ENCODE results near the gene SPZ1. TPM values are rescaled to one million over a fixed set of nuclear protein-coding genes. Genes with fewer than 3 reads are reported as not detected.
"Not testable (repeated sequence)": the region's sequence is repeated elsewhere in the genome, so short reads cannot be mapped to it uniquely, and the experiment has no call there.

The SPZ1 gene
- total RNA-seq, 4 donors from 2014 or later: not detected

- no peaks in the 10 kb centered on the region for H3K36me3 ChIP-seq
- no peaks in the 10 kb centered on the region for H3K4me1 ChIP-seq
- in situ Hi-C loops (cut with MboI; ENCODE audit: low pct_ligation_motif_present in 1 of 4, low pct_unique_long_range_greater_than_20kb in 1 of 4, low sequenced_read_pairs in 3 of 4): no loop called here
- intact Hi-C loops (cut with DNase I; ENCODE audit: low total_unique reads): loop anchor here (10.0 kb wide), 1 partner anchor 323 kb away; no protein-coding TSS in a partner anchor
- H3K27ac ChIP-seq: no peak overlapping the region
- 53 to 60% methylated on average over 1 of the region's 1 CpG for WGBS, 2 donors (ENCODE audit: low coverage in 1 of 2)
- no peaks in the 10 kb centered on the region for H3K27me3 ChIP-seq
- DNase-seq: no peak
- H3K9me3 ChIP-seq: no peaks in the 10 kb centered on the region
- H3K4me3 ChIP-seq: no peak overlapping the region
- no peak for TF ChIP-seq CTCF (IDR thresholded peaks at IDR 0.05)
- no peak for TF ChIP-seq POLR2A (IDR thresholded peaks at IDR 0.05)
- no peak for TF ChIP-seq POLR2AphosphoS5 (IDR thresholded peaks at IDR 0.05)
- no peak for TF ChIP-seq EP300 (IDR thresholded peaks at IDR 0.05; ENCODE audit: low read depth)
These were observed 28.4 kb downstream of the SPZ1 start for GRCh38 chr5:80348171-80348570.

- H3K9me3 ChIP-seq; H3K4me1 ChIP-seq; H3K4me3 ChIP-seq; H3K27me3 ChIP-seq; H3K27ac ChIP-seq; intact Hi-C loops (cut with DNase I; ENCODE audit: low total_unique reads); DNase-seq; H3K36me3 ChIP-seq; in situ Hi-C loops (cut with MboI; ENCODE audit: low pct_ligation_motif_present in 1 of 4, low pct_unique_long_range_greater_than_20kb in 1 of 4, low sequenced_read_pairs in 3 of 4): not testable (repeated sequence)
- WGBS, 2 donors (ENCODE audit: low coverage in 1 of 2): 94 to 100% methylated on average over 2 to 15 of the region's 15 CpGs
These were observed 31.2 kb downstream of the SPZ1 start for GRCh38 chr5:80351019-80351418.

- in situ Hi-C loops (cut with MboI; ENCODE audit: low pct_ligation_motif_present in 1 of 4, low pct_unique_long_range_greater_than_20kb in 1 of 4, low sequenced_read_pairs in 3 of 4): no loop called here
- WGBS, 2 donors (ENCODE audit: low coverage in 1 of 2): 86 to 87% methylated on average over 4 of the region's 4 CpGs
- TF ChIP-seq CTCF (IDR thresholded peaks at IDR 0.05): no peak
- no peaks in the 10 kb centered on the region for H3K27me3 ChIP-seq
- H3K36me3 ChIP-seq: no peaks in the 10 kb centered on the region
- no peak overlapping the region for H3K27ac ChIP-seq
- no peaks in the 10 kb centered on the region for H3K9me3 ChIP-seq
- H3K4me1 ChIP-seq: no peaks in the 10 kb centered on the region
- DNase-seq: no peak
- no peak overlapping the region for H3K4me3 ChIP-seq
- intact Hi-C loops (cut with DNase I; ENCODE audit: low total_unique reads): no loop called here
These were observed 35.9 kb downstream of the SPZ1 start for GRCh38 chr5:80355686-80356085.

GRCh38 chr5:80357671-80358070 is 37.9 kb downstream of the SPZ1 start:
- Histone ChIP-seq H3K27ac (no peak overlapping the region), H3K27me3 (no peaks in the 10 kb centered on the region), H3K4me3 (no peak overlapping the region), H3K36me3 (no peaks in the 10 kb centered on the region), H3K9me3 (no peaks in the 10 kb centered on the region), H3K4me1 (no peaks in the 10 kb centered on the region)
- intact Hi-C loops (cut with DNase I; ENCODE audit: low total_unique reads) (no loop called here), in situ Hi-C loops (cut with MboI; ENCODE audit: low pct_ligation_motif_present in 1 of 4, low pct_unique_long_range_greater_than_20kb in 1 of 4, low sequenced_read_pairs in 3 of 4) (no loop called here)
- no peak for DNase-seq
- TF ChIP-seq CTCF (IDR thresholded peaks at IDR 0.05) (no peak), POLR2AphosphoS5 (IDR thresholded peaks at IDR 0.05) (no peak), POLR2A (IDR thresholded peaks at IDR 0.05) (no peak), EP300 (IDR thresholded peaks at IDR 0.05; ENCODE audit: low read depth) (no peak)
- WGBS, 2 donors (ENCODE audit: low coverage in 1 of 2): 89 to 94% methylated on average over 1 of the region's 1 CpG

GRCh38 chr5:80360914-80361444 is 41.2 kb downstream of the SPZ1 start:
- H3K4me1 ChIP-seq: no peaks in the 10 kb centered on the region
- no peaks in the 10 kb centered on the region for H3K9me3 ChIP-seq
- in situ Hi-C loops (cut with MboI; ENCODE audit: low pct_ligation_motif_present in 1 of 4, low pct_unique_long_range_greater_than_20kb in 1 of 4, low sequenced_read_pairs in 3 of 4): no loop called here
- H3K27me3 ChIP-seq: no peaks in the 10 kb centered on the region
- DNase-seq: no peak
- TF ChIP-seq EP300 (IDR thresholded peaks at IDR 0.05; ENCODE audit: low read depth) (no peak), CTCF (IDR thresholded peaks at IDR 0.05) (no peak), POLR2AphosphoS5 (IDR thresholded peaks at IDR 0.05) (no peak), POLR2A (IDR thresholded peaks at IDR 0.05) (no peak)
- H3K27ac ChIP-seq: no peak overlapping the region
- intact Hi-C loops (cut with DNase I; ENCODE audit: low total_unique reads): no loop called here
- H3K4me3 ChIP-seq: no peak overlapping the region
- no peaks in the 10 kb centered on the region for H3K36me3 ChIP-seq
